Measurements from ENCODE around the gene PNKD.
A peak's percentile ranks its signal among the peaks of the same experiment; 100 is the strongest.

Gene PNKD

GRCh38 chr2:218319813-218320365, 49.6 kb downstream of the PNKD start:
- H2AFZ ChIP-seq (ENCODE audit: low read length, unreplicated experiment), result no peak overlapping the region
- no peak overlapping the region for H3K27ac ChIP-seq (ENCODE audit: low read depth, low read length)
- H3K4me3 ChIP-seq (ENCODE audit: low read depth, low read length), result no peak overlapping the region
- H3K27me3 ChIP-seq (ENCODE audit: insufficient read depth, low read length), result no peaks in the 10 kb centered on the region
- H3K36me3 ChIP-seq (ENCODE audit: insufficient read depth, low read length), result no peaks in the 10 kb centered on the region
- H3K79me2 ChIP-seq (ENCODE audit: control insufficient read depth, insufficient read depth, low read length, unreplicated experiment), result no peaks in the 10 kb centered on the region
- peaks cover 13% of the 10 kb centered on the region for H3K4me1 ChIP-seq (ENCODE audit: control insufficient read depth, insufficient read depth, low read length, unreplicated experiment)

DNA sequence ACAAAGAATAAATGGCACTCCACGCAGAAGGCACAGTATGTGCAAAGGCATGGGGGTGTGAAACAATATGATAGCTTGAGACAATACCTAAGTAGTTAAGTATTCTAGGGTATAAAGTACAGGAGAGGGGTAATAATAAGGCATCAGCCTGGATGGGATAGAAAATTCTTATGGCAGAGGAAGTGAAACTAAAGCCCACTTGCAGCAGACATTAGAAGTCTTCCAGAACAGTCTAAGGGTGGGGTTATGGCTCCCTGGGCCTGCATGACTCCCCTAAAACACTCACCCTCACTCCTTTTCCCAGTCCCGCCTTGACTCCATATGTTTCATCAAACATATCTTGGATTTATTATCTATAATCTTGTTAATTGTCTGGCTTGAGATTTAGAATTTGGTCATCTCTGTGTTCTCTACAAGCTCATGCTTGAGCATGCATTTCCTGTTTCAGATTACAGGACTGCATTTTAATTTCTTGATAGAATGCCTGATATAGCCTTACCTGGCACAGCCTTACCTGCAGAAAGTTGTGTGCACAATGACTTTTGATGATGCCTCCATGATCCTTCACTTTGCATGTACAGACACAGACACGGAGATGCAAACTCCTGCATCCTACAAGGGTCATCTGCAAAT, 50.5 kb downstream of the PNKD start:
- no peaks in the 10 kb centered on the region for H3K27me3 ChIP-seq (ENCODE audit: insufficient read depth, low read length)
- H3K4me3 ChIP-seq (ENCODE audit: low read depth, low read length), result no peak overlapping the region
- peaks cover 13% of the 10 kb centered on the region for H3K4me1 ChIP-seq (ENCODE audit: control insufficient read depth, insufficient read depth, low read length, unreplicated experiment)
- H3K27ac ChIP-seq (ENCODE audit: low read depth, low read length), result no peak overlapping the region
- no peaks in the 10 kb centered on the region for H3K79me2 ChIP-seq (ENCODE audit: control insufficient read depth, insufficient read depth, low read length, unreplicated experiment)
- no peak overlapping the region for H2AFZ ChIP-seq (ENCODE audit: low read length, unreplicated experiment)
- no peaks in the 10 kb centered on the region for H3K36me3 ChIP-seq (ENCODE audit: insufficient read depth, low read length)

DNA sequence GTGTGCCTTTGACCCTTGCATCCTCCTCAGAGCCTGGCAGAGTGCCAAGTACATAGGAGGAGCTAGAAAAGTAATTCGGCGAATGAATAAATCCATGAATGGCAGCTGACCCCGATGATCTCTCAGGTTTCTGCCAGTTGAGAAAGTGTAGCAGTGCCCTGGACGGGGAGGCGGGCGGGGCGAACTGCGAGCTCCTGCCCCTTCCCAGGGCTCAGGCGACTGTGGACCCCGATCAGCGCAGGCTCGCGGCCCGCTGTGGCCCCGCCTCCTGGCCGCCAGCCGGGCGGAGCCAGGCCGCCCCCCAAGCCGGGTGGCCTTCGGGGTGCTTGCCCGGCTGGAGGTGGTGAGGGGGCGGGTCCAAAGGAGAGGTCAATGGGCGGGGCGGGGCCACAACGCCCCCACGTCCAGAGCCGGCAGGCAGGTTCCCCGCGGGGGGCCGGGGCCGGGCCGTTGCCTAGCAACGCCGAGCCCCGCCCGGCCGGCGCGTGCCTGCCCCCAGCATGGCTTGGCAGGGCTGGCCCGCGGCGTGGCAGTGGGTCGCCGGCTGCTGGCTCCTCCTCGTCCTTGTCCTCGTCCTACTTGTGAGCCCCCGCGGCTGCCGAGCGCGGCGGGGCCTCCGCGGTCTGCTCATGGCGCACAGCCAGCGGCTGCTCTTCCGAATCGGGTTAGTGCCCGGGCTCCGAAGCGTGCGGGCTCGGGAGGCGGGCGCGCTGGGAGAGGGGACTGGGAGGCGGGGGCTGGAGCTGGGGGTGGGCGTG, 52.6 kb downstream of the PNKD start:
- Histone ChIP-seq H3K36me3 (ENCODE audit: insufficient read depth, low read length) (no peaks in the 10 kb centered on the region), H3K27me3 (ENCODE audit: insufficient read depth, low read length) (no peaks in the 10 kb centered on the region), H3K79me2 (ENCODE audit: control insufficient read depth, insufficient read depth, low read length, unreplicated experiment) (no peaks in the 10 kb centered on the region), H3K4me3 (ENCODE audit: low read depth, low read length) (peak overlapping the region; percentile 81), H3K4me1 (ENCODE audit: control insufficient read depth, insufficient read depth, low read length, unreplicated experiment) (peaks cover 13% of the 10 kb centered on the region), H2AFZ (ENCODE audit: low read length, unreplicated experiment) (no peak overlapping the region), H3K27ac (ENCODE audit: low read depth, low read length) (peak overlapping the region; percentile 23; the same call in 1 of the 2 replicates)

DNA sequence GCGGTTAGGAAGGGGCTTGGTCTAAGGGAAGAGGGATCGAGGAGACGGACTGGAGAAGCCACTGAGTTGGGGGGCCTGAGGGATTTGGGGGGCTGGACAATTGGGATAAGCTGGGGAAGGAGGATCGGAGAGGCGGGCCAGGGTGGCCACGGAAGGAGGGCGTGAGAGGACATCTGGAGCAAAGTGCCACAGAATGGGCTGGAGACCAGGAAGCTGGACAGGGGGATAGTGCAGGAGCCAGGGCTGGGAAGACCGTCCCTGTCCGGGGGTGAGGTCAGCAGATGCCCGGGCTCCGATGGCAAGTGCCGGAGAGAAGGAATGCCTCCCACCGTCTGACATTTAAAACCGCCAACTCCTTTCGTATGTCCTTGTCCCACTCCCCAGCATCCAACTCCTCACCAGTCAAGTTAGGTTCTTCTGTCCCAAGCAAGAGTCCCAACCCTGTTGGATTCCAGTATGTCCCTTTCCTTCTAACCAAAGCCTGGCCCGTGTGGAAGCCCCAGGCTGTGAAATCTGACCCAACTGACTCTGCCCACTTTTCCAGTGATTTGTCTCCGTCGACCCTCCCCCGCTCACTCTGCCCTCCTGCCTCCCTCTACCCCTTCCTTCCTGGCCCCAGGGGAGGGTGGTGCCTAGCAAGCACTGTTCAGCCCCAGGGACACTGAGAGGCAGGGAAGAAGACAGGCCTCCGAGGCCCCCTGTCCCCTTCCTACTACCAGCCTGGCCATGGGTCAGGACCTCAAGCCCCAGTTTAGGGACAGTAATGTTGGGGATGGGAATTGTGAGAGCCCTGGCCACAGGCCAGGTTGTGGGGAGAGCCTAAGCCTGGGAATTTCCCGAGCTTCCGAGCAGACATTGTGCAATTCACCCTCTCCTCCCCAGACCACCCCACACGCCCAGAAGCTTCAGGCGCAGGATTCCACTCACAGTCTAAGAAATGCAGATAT, 53.5 kb downstream of the PNKD start:
- H3K27ac ChIP-seq (ENCODE audit: low read depth, low read length), result no peak overlapping the region
- H3K4me1 ChIP-seq (ENCODE audit: control insufficient read depth, insufficient read depth, low read length, unreplicated experiment), result peaks cover 13% of the 10 kb centered on the region
- peak overlapping the region; percentile 81 for H3K4me3 ChIP-seq (ENCODE audit: low read depth, low read length)

GRCh38 chr2:218325566-218326160, 55.3 kb downstream of the PNKD start:
- Histone ChIP-seq H3K4me3 (ENCODE audit: low read depth, low read length) (no peak overlapping the region), H3K27ac (ENCODE audit: low read depth, low read length) (no peak overlapping the region), H3K27me3 (ENCODE audit: insufficient read depth, low read length) (no peaks in the 10 kb centered on the region), H3K36me3 (ENCODE audit: insufficient read depth, low read length) (no peaks in the 10 kb centered on the region), H3K79me2 (ENCODE audit: control insufficient read depth, insufficient read depth, low read length, unreplicated experiment) (no peaks in the 10 kb centered on the region), H2AFZ (ENCODE audit: low read length, unreplicated experiment) (no peak overlapping the region), H3K4me1 (ENCODE audit: control insufficient read depth, insufficient read depth, low read length, unreplicated experiment) (peaks cover 13% of the 10 kb centered on the region)

More for the DNA sequence above, 53.5 kb downstream of the PNKD start:
- H2AFZ ChIP-seq (ENCODE audit: low read length, unreplicated experiment), result peak overlapping the region; percentile 20
- H3K27me3 ChIP-seq (ENCODE audit: insufficient read depth, low read length), result no peaks in the 10 kb centered on the region
- H3K36me3 ChIP-seq (ENCODE audit: insufficient read depth, low read length), result no peaks in the 10 kb centered on the region
- H3K79me2 ChIP-seq (ENCODE audit: control insufficient read depth, insufficient read depth, low read length, unreplicated experiment), result no peaks in the 10 kb centered on the region

- no peak overlapping the region for H3K4me3 ChIP-seq (ENCODE audit: low read depth, low read length)
- H3K4me1 ChIP-seq (ENCODE audit: control insufficient read depth, insufficient read depth, low read length, unreplicated experiment), result peaks cover 13% of the 10 kb centered on the region
These were observed 56.0 kb downstream of the PNKD start for GRCh38 chr2:218326315-218326714.

DNA sequence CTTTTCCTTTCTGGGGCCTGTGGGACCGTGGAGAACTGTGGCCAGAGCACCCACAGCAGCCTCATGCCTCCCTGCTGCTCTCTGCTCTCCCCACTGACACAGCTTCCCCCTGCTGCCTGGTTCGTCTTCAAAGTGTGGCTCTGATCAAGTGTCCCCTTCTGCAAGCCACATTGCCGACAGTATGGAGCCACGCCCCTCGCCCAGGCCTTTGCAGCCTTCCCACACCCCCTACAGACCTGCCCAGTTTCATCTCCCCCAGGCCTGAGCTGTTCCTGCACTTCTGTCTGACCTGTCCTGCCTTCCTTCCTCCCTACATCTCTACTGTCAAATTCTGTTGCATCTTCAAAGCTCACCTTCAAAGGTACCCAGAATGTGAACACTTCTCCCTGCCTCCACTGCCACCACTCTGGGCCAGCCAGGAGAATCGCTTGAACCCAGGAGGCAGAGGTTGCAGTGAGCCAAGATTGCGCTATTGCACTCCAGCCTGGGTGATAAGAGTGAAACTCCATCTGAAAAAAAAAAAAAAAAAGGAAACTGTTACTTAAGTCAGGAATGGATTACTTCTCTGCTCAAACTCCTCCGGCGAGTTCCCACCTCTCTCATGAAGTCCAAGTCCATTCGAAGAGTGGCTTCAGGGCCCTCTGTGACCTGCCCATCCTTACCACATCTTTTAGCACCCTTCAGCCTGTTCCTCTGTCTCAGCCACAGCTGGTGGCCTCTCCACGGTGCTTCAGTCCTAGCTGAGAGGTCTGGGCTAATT, 57.3 kb downstream of the PNKD start:
- Histone ChIP-seq H2AFZ (ENCODE audit: low read length, unreplicated experiment) (no peak overlapping the region), H3K4me1 (ENCODE audit: control insufficient read depth, insufficient read depth, low read length, unreplicated experiment) (peaks cover 10% of the 10 kb centered on the region), H3K27ac (ENCODE audit: low read depth, low read length) (no peak overlapping the region), H3K4me3 (ENCODE audit: low read depth, low read length) (no peak overlapping the region), H3K36me3 (ENCODE audit: insufficient read depth, low read length) (no peaks in the 10 kb centered on the region), H3K27me3 (ENCODE audit: insufficient read depth, low read length) (no peaks in the 10 kb centered on the region), H3K79me2 (ENCODE audit: control insufficient read depth, insufficient read depth, low read length, unreplicated experiment) (no peaks in the 10 kb centered on the region)

More at GRCh38 chr2:218326315-218326714, 56.0 kb downstream of the PNKD start:
- Histone ChIP-seq H3K36me3 (ENCODE audit: insufficient read depth, low read length) (no peaks in the 10 kb centered on the region), H2AFZ (ENCODE audit: low read length, unreplicated experiment) (no peak overlapping the region), H3K27ac (ENCODE audit: low read depth, low read length) (no peak overlapping the region), H3K79me2 (ENCODE audit: control insufficient read depth, insufficient read depth, low read length, unreplicated experiment) (no peaks in the 10 kb centered on the region), H3K27me3 (ENCODE audit: insufficient read depth, low read length) (no peaks in the 10 kb centered on the region)

DNA sequence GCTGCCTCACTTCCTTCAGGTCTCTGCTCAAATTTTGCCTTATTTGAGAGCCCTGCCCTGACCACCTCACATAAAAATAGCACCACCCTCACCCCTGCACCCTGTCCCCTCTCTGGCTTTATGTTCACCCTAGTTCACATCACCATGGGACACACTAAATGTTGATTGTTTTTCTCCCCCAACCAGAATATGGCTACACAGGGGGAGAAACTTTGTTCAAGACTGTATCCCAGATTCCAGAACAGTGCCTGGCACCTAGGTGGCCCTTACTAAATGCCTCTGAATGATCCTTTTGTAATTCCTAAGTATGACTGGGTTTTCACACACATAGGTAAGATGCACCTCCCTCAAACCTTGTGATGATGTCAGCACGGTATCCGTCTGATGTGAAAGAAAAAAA, 58.0 kb downstream of the PNKD start:
- Histone ChIP-seq H3K4me3 (ENCODE audit: low read depth, low read length) (no peak overlapping the region), H2AFZ (ENCODE audit: low read length, unreplicated experiment) (no peak overlapping the region), H3K27ac (ENCODE audit: low read depth, low read length) (no peak overlapping the region), H3K79me2 (ENCODE audit: control insufficient read depth, insufficient read depth, low read length, unreplicated experiment) (no peaks in the 10 kb centered on the region), H3K4me1 (ENCODE audit: control insufficient read depth, insufficient read depth, low read length, unreplicated experiment) (peaks cover 10% of the 10 kb centered on the region), H3K36me3 (ENCODE audit: insufficient read depth, low read length) (no peaks in the 10 kb centered on the region), H3K27me3 (ENCODE audit: insufficient read depth, low read length) (no peaks in the 10 kb centered on the region)

DNA sequence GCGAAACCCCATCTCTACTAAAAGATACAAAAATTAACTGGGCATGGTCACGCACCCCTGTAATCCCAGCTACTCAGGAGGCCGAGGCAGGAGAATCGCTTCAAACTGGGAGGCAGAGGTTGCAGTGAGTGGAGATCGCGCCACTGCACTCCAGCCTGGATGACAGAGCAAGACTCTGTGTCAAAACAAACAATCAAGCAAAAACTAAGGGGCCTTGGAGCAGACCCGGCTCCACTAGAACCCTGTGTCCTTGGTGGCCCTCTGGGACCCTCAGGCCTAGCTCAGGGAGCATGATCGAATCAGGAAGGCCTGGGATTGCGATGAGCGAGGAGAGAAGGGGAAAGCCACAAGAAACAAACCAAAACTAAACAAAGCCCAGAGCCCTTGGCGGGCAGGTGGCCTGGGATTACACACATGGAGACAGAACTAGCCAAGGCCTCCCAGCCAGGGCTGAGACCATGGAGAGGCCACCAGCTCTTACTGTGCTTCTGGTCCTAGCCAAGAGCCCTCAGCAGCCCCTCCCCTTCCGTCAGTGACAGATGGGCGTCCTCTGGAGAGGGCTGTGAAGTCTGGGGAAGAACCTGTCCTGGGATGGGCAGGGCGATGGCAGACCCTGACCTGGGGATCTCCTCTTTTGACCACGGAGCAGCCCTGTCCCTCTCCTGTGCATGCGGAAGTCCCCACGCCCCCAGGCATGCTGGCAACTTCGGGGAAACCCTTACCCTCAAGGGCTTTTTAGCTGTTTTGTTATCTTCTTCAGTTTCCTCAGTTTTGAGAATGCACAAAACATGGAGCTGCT, 58.9 kb downstream of the PNKD start:
- Histone ChIP-seq H3K4me1 (ENCODE audit: control insufficient read depth, insufficient read depth, low read length, unreplicated experiment) (peaks cover 4% of the 10 kb centered on the region), H3K27me3 (ENCODE audit: insufficient read depth, low read length) (no peaks in the 10 kb centered on the region), H3K36me3 (ENCODE audit: insufficient read depth, low read length) (no peaks in the 10 kb centered on the region), H3K27ac (ENCODE audit: low read depth, low read length) (no peak overlapping the region), H3K79me2 (ENCODE audit: control insufficient read depth, insufficient read depth, low read length, unreplicated experiment) (no peaks in the 10 kb centered on the region), H3K4me3 (ENCODE audit: low read depth, low read length) (no peak overlapping the region), H2AFZ (ENCODE audit: low read length, unreplicated experiment) (no peak overlapping the region)

All from ACC112 (cell line).